ENCODE measurements around the gene ISYNA1.

GRCh38 chr19:18388960-18389725 is 48.8 kb downstream of the ISYNA1 start:
- TF ChIP-seq CTCF (IDR thresholded peaks at IDR 0.05; ENCODE audit: low read depth, low read length, missing input control) (no peak), TAF1 (conservative IDR thresholded peaks at IDR 0.05) (no peak), MAX (IDR thresholded peaks at IDR 0.05) (no peak), GABPA (IDR thresholded peaks at IDR 0.05 in 1 of 2, conservative IDR thresholded peaks at IDR 0.05 in 1 of 2) (no peak), REST (IDR thresholded peaks at IDR 0.05) (no peak), EGR1 (IDR thresholded peaks at IDR 0.05; ENCODE audit: low read depth in 2 of 2) (no peak), SP1 (IDR thresholded peaks at IDR 0.05) (no peak), YY1 (IDR thresholded peaks at IDR 0.05) (no peak)

Data from liver (tissue), 3 donors.